ENCODE results near the gene THRAP3. TPM values are rescaled to one million over a fixed set of nuclear protein-coding genes. Genes with fewer than 3 reads are reported as not detected.

Gene THRAP3
- total and polyA plus RNA-seq, 2 of the 8 experiments (the other 6 are each of a cell fraction or from before 2014, with no cell fraction given): 40.2 to 183 TPM

GRCh38 chr1:36354486-36354885, 130.2 kb downstream of the THRAP3 start (continued):
- TF ChIP-seq SIN3A (conservative IDR thresholded peaks at IDR 0.05 in 1 of 2, IDR thresholded peaks at IDR 0.05 in 1 of 2; ENCODE audit: low read depth in 1 of 2, low read length in 2 of 2): no peak
- TF ChIP-seq POU5F1 (IDR thresholded peaks at IDR 0.05; ENCODE audit: low read depth, low read length): no peak

Small RNAs within 50 kb of the gene (small RNA-seq; reads per million reads assigned to genes)
- not detected for gene RN7SL131P (ENCODE audit: insufficient read depth)
- gene UBE2V2P4 (ENCODE audit: insufficient read depth): not detected

Other genes with a start within 250 kb of the THRAP3 start
- gene TEKT2, start 140.3 kb upstream of the THRAP3 start, total RNA-seq (2021; fragmentation: NEBNext Ultra II Directional; extraction: Animal tissue kit (Norgen Biotek cat#: 25700)): 1.3 and 1.6 TPM in 2 replicates
- 1.7 and 2.6 TPM in 2 replicates for gene TEKT2, start 140.3 kb upstream of the THRAP3 start, polyA plus RNA-seq (2011; rRNA removed)
- gene ADPRS, start 135.6 kb upstream of the THRAP3 start, total RNA-seq (2021; fragmentation: NEBNext Ultra II Directional; extraction: Animal tissue kit (Norgen Biotek cat#: 25700)): 22.9 and 23.9 TPM in 2 replicates
- gene ADPRS, start 135.6 kb upstream of the THRAP3 start, polyA plus RNA-seq (2011; rRNA removed): 38.1 and 39.4 TPM in 2 replicates
- gene COL8A2, start 99.2 kb upstream of the THRAP3 start, total RNA-seq (2021; fragmentation: NEBNext Ultra II Directional; extraction: Animal tissue kit (Norgen Biotek cat#: 25700)): 2.4 and 2.8 TPM in 2 replicates
- gene COL8A2, start 99.2 kb upstream of the THRAP3 start, polyA plus RNA-seq (2011; rRNA removed): 2.1 and 2.4 TPM in 2 replicates
- 42.0 and 47.8 TPM in 2 replicates for gene TRAPPC3, start 75.0 kb upstream of the THRAP3 start, total RNA-seq (2021; fragmentation: NEBNext Ultra II Directional; extraction: Animal tissue kit (Norgen Biotek cat#: 25700))
- gene TRAPPC3, start 75.0 kb upstream of the THRAP3 start, polyA plus RNA-seq (2011; rRNA removed): 36.1 and 51.0 TPM in 2 replicates
- 52.4 and 55.1 TPM in 2 replicates for gene MAP7D1, start 68.3 kb upstream of the THRAP3 start, total RNA-seq (2021; fragmentation: NEBNext Ultra II Directional; extraction: Animal tissue kit (Norgen Biotek cat#: 25700))
- 18.2 and 24.8 TPM in 2 replicates for gene MAP7D1, start 68.3 kb upstream of the THRAP3 start, polyA plus RNA-seq (2011; rRNA removed)
- 8.6 and 9.8 TPM in 2 replicates for gene SH3D21, start 81.9 kb downstream of the THRAP3 start, total RNA-seq (2021; fragmentation: NEBNext Ultra II Directional; extraction: Animal tissue kit (Norgen Biotek cat#: 25700))
- gene SH3D21, start 81.9 kb downstream of the THRAP3 start, polyA plus RNA-seq (2011; rRNA removed): 3.4 and 5.1 TPM in 2 replicates
- gene EVA1B, start 99.2 kb downstream of the THRAP3 start, total RNA-seq (2021; fragmentation: NEBNext Ultra II Directional; extraction: Animal tissue kit (Norgen Biotek cat#: 25700)): 10.0 and 10.3 TPM in 2 replicates
- 19.9 and 23.8 TPM in 2 replicates for gene EVA1B, start 99.2 kb downstream of the THRAP3 start, polyA plus RNA-seq (2011; rRNA removed)
- 25.3 and 28.6 TPM in 2 replicates for gene STK40, start 161.5 kb downstream of the THRAP3 start, total RNA-seq (2021; fragmentation: NEBNext Ultra II Directional; extraction: Animal tissue kit (Norgen Biotek cat#: 25700))
- gene STK40, start 161.5 kb downstream of the THRAP3 start, polyA plus RNA-seq (2011; rRNA removed): 13.6 and 18.4 TPM in 2 replicates
- gene LSM10, start 173.5 kb downstream of the THRAP3 start, total RNA-seq (2021; fragmentation: NEBNext Ultra II Directional; extraction: Animal tissue kit (Norgen Biotek cat#: 25700)): 59.1 and 59.5 TPM in 2 replicates
- gene LSM10, start 173.5 kb downstream of the THRAP3 start, polyA plus RNA-seq (2011; rRNA removed): 127 and 140 TPM in 2 replicates
- 1.4 and 1.8 TPM in 2 replicates for gene OSCP1, start 226.0 kb downstream of the THRAP3 start, total RNA-seq (2021; fragmentation: NEBNext Ultra II Directional; extraction: Animal tissue kit (Norgen Biotek cat#: 25700))
- gene OSCP1, start 226.0 kb downstream of the THRAP3 start, polyA plus RNA-seq (2011; rRNA removed): 3.2 and 3.3 TPM in 2 replicates
- 129 and 130 TPM in 2 replicates for gene MRPS15, start 239.9 kb downstream of the THRAP3 start, total RNA-seq (2021; fragmentation: NEBNext Ultra II Directional; extraction: Animal tissue kit (Norgen Biotek cat#: 25700))
- gene MRPS15, start 239.9 kb downstream of the THRAP3 start, polyA plus RNA-seq (2011; rRNA removed): 53.0 and 53.6 TPM in 2 replicates

Measured in H1 (cell line).